Measurements from ENCODE around the gene IGSF22. TPM values are rescaled to one million over a fixed set of nuclear protein-coding genes. Genes with fewer than 3 reads are reported as not detected.
A peak's percentile ranks its signal among the peaks of the same experiment; 100 is the strongest.

The IGSF22 gene
- total and polyA plus RNA-seq, 9 of the 15 experiments (the other 6 are each of a cell fraction or from before 2014, with no cell fraction given): not detected

- ATAC-seq (peak; percentile 90), DNase-seq (ENCODE audit: extremely low read depth in 1 of 4, low spot score in 3 of 4) (peak; percentile 61 to 76 (median 68)), FAIRE-seq (peak; percentile 86)
- Histone ChIP-seq H3K27ac (ENCODE audit: extremely low read depth, low read depth, low read length) (no peak overlapping the region), H3K27me3 (ENCODE audit: control insufficient read depth in 2 of 2, insufficient read depth in 2 of 2, low read length in 2 of 2) (peaks cover 6 to 40% of the 10 kb centered on the region in 2 experiments), H3K4me1 (replicated peaks in 1 of 2; ENCODE audit: control insufficient read depth in 2 of 2, insufficient read depth in 2 of 2, low read length in 2 of 2) (peaks cover 2 to 14% of the 10 kb centered on the region in 2 experiments; a peak in 3 of 5 replicates), H2AFZ (ENCODE audit: low read depth, low read length) (peak overlapping the region; percentile 93), H3K9ac (ENCODE audit: insufficient read depth in 1 of 2, low read depth in 2 of 2, low read length in 2 of 2) (peak overlapping the region in 1 of 2 experiments; percentile 82; a peak in 2 of 4 replicates), H3K4me2 (ENCODE audit: insufficient read depth, low read length) (peak overlapping the region; percentile 82), H3K79me2 (ENCODE audit: control insufficient read depth, insufficient read depth, low read length) (no peaks in the 10 kb centered on the region), H3K4me3 (peak overlapping the region; percentile 30; the same call in 1 of the 2 replicates), H4K20me1 (replicated peaks; ENCODE audit: control insufficient read depth, insufficient read depth, low read length) (peaks cover 2% of the 10 kb centered on the region; the same call in 1 of the 2 replicates), H3K9me3 (replicated peaks; ENCODE audit: control insufficient read depth, insufficient read depth, low read depth, low read length) (no peaks in the 10 kb centered on the region), H3K36me3 (ENCODE audit: control insufficient read depth, insufficient read depth, low read length) (no peaks in the 10 kb centered on the region), H3K9me1 (ENCODE audit: control insufficient read depth, insufficient read depth, low read length) (peaks cover 3% of the 10 kb centered on the region)
- no TSS peak for BruUV-seq (replicated peaks)
- ChIA-PET POLR2A (interaction anchor here (0.6 to 1.1 kb wide), 7 partner anchors 16 to 31 kb away, joined by 3 to 5 read pairs (median 3); partner anchors contain the start of gene TMEM86A), CTCF (ENCODE audit: low intra/inter-chr PET ratio) (interaction anchor here (0.6 to 0.7 kb wide), 2 partner anchors 54 to 843 kb away, joined by 3 read pairs; no protein-coding TSS in a partner anchor)
- WGBS (ENCODE audit: insufficient coverage, low coverage, missing lambda C conversion rate): 16% methylated on average over 28 of the region's 36 CpGs
- TF ChIP-seq CTCF (IDR thresholded peaks at IDR 0.05 in 2 of 3, conservative IDR thresholded peaks at IDR 0.05 in 1 of 3; ENCODE audit: insufficient read depth in 2 of 3, low read depth in 1 of 3, low read length in 3 of 3): peak; percentile 58 to 87 (median 72)
- peak; percentile 89 for TF ChIP-seq ZNF263 (CRISPR knock-in tag; IDR thresholded peaks at IDR 0.05; ENCODE audit: borderline replicate concordance)
- peak in 1 of 2 experiments; percentile 30; a peak in 2 of 4 replicates for TF ChIP-seq RAD21 (CRISPR knock-in tag; conservative IDR thresholded peaks at IDR 0.05 in 1 of 2, IDR thresholded peaks at IDR 0.05 in 1 of 2)
- TF ChIP-seq CREB3 (tag; conservative IDR thresholded peaks at IDR 0.05; ENCODE audit: low read depth): no peak
- TF ChIP-seq CBFA2T3 (IDR thresholded peaks at IDR 0.05): no peak
- TF ChIP-seq USF1 (CRISPR knock-in tag; IDR thresholded peaks at IDR 0.05): 0 out of 2 replicates have a peak, but pooled peaks have one; percentile 17
- TF ChIP-seq SPI1 (IDR thresholded peaks at IDR 0.05; ENCODE audit: borderline replicate concordance, low read depth, low read length): peak; percentile 86
- peak; percentile 41; the same call in 1 of the 2 replicates for TF ChIP-seq XRCC5 (IDR thresholded peaks at IDR 0.05; ENCODE audit: low read depth, low read length)
- in situ Hi-C loops (cut with MboI): no loop called here
- intact Hi-C loops (cut with micrococcal nuclease): no loop called here
These were observed 4.3 kb downstream of the IGSF22 start for GRCh38 chr11:18721561-18722292.

Data from K562 (cell line).